Measurements from ENCODE around the gene SNX30. TPM values are rescaled to one million over a fixed set of nuclear protein-coding genes. Genes with fewer than 3 reads are reported as not detected.

SNX30 gene
- total RNA-seq, 1 experiment from 2014 or later: 6.9 TPM

DNA sequence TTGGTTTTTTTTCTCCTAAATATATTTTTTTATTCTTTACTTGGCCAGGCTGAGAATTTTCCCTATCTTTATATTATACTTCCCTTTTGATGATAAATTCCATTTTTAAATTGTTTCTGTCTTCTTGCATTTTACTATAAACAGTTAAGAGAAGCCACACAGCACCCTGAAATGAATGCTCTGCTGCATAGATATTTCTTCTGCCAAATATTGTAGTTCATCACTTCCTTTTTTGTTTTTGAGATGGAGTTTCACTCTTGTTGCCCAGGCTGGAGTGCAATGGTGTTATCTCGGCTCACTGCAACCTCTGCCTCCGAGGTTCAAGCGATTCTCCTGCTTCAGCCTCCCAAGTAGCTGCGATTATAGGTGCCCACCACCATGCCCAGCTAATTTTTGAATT lies 24.1 kb upstream of the SNX30 start:
- in situ Hi-C loops (cut with HindIII; ENCODE audit: low pct_unique_long_range_greater_than_20kb, low sequenced_read_pairs) (no loop called here), intact Hi-C loops (cut with micrococcal nuclease; ENCODE audit: unreplicated experiment) (no loop called here)
- no peak for ATAC-seq
- ChIA-PET POLR2A (no interaction called here), CTCF (no interaction called here)
- Histone ChIP-seq H3K27me3 (ENCODE audit: control insufficient read depth, insufficient read depth, low read length) (no peaks in the 10 kb centered on the region), H3K36me3 (ENCODE audit: control insufficient read depth, insufficient read depth, low read length) (no peaks in the 10 kb centered on the region), H3K9me3 (ENCODE audit: control insufficient read depth, insufficient read depth, low read depth, low read length) (no peaks in the 10 kb centered on the region), H3K27ac (ENCODE audit: low read length) (no peak overlapping the region), H3K4me3 (ENCODE audit: low read depth in 2 of 2, low read length in 2 of 2) (no peak overlapping the region), H3K4me1 (ENCODE audit: control insufficient read depth, insufficient read depth, low read length) (no peaks in the 10 kb centered on the region)
- no peak for DNase-seq (ENCODE audit: low read depth, low spot score)
- no TSS peak for BruUV-seq (replicated peaks)
- TF ChIP-seq, protein P1, sequence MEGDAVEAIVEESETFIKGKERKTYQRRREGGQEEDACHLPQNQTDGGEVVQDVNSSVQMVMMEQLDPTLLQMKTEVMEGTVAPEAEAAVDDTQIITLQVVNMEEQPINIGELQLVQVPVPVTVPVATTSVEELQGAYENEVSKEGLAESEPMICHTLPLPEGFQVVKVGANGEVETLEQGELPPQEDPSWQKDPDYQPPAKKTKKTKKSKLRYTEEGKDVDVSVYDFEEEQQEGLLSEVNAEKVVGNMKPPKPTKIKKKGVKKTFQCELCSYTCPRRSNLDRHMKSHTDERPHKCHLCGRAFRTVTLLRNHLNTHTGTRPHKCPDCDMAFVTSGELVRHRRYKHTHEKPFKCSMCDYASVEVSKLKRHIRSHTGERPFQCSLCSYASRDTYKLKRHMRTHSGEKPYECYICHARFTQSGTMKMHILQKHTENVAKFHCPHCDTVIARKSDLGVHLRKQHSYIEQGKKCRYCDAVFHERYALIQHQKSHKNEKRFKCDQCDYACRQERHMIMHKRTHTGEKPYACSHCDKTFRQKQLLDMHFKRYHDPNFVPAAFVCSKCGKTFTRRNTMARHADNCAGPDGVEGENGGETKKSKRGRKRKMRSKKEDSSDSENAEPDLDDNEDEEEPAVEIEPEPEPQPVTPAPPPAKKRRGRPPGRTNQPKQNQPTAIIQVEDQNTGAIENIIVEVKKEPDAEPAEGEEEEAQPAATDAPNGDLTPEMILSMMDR (IDR thresholded peaks at IDR 0.05): no peak
- TF ChIP-seq, protein P2, sequence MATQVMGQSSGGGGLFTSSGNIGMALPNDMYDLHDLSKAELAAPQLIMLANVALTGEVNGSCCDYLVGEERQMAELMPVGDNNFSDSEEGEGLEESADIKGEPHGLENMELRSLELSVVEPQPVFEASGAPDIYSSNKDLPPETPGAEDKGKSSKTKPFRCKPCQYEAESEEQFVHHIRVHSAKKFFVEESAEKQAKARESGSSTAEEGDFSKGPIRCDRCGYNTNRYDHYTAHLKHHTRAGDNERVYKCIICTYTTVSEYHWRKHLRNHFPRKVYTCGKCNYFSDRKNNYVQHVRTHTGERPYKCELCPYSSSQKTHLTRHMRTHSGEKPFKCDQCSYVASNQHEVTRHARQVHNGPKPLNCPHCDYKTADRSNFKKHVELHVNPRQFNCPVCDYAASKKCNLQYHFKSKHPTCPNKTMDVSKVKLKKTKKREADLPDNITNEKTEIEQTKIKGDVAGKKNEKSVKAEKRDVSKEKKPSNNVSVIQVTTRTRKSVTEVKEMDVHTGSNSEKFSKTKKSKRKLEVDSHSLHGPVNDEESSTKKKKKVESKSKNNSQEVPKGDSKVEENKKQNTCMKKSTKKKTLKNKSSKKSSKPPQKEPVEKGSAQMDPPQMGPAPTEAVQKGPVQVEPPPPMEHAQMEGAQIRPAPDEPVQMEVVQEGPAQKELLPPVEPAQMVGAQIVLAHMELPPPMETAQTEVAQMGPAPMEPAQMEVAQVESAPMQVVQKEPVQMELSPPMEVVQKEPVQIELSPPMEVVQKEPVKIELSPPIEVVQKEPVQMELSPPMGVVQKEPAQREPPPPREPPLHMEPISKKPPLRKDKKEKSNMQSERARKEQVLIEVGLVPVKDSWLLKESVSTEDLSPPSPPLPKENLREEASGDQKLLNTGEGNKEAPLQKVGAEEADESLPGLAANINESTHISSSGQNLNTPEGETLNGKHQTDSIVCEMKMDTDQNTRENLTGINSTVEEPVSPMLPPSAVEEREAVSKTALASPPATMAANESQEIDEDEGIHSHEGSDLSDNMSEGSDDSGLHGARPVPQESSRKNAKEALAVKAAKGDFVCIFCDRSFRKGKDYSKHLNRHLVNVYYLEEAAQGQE (IDR thresholded peaks at IDR 0.05; ENCODE audit: insufficient read depth in 1 of 2, low read depth in 2 of 2, low read length in 1 of 2): no peak
- TF ChIP-seq POLR2AphosphoS5 (IDR thresholded peaks at IDR 0.05; ENCODE audit: low read depth, low read length) (no peak), SIN3A (IDR thresholded peaks at IDR 0.05; ENCODE audit: borderline replicate concordance, insufficient read depth, low read depth, low read length) (no peak), TCF7L2 (IDR thresholded peaks at IDR 0.05; ENCODE audit: low read depth, low read length) (no peak)

DNA sequence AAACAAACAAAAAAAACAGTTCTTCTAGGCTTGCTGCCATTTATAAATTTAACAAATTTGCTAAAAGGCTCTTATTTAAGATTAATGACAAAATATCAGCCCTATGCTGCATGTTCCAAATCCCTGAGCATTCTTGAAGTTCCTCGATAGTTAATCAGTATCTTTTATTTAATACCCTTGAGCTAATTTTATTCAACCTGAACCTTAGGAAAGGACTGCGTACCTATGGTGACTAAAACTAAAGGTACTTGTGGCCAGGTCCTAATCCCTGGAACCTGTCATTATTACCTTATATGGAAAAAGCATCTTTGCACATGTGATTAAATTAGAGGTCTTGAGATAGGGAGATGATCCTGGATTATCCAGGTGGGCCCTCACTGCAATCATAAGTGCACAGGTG lies 22.2 kb upstream of the SNX30 start:
- Histone ChIP-seq H3K27me3 (ENCODE audit: control insufficient read depth, insufficient read depth, low read length) (no peaks in the 10 kb centered on the region), H3K4me1 (ENCODE audit: control insufficient read depth, insufficient read depth, low read length) (no peaks in the 10 kb centered on the region), H3K4me3 (ENCODE audit: low read depth in 2 of 2, low read length in 2 of 2) (no peak overlapping the region), H3K9me3 (ENCODE audit: control insufficient read depth, insufficient read depth, low read depth, low read length) (no peaks in the 10 kb centered on the region), H3K36me3 (ENCODE audit: control insufficient read depth, insufficient read depth, low read length) (no peaks in the 10 kb centered on the region), H3K27ac (ENCODE audit: low read length) (no peak overlapping the region)
- POLR2A ChIA-PET: no interaction called here
- CTCF ChIA-PET: no interaction called here
- in situ Hi-C loops (cut with HindIII; ENCODE audit: low pct_unique_long_range_greater_than_20kb, low sequenced_read_pairs): no loop called here
- no TSS peak for BruUV-seq (replicated peaks)
- no peak for TF ChIP-seq SIN3A (IDR thresholded peaks at IDR 0.05; ENCODE audit: borderline replicate concordance, insufficient read depth, low read depth, low read length)
- TF ChIP-seq, protein P2 (IDR thresholded peaks at IDR 0.05; ENCODE audit: insufficient read depth in 1 of 2, low read depth in 2 of 2, low read length in 1 of 2): no peak
- no peak for TF ChIP-seq TCF7L2 (IDR thresholded peaks at IDR 0.05; ENCODE audit: low read depth, low read length)
- TF ChIP-seq, protein P1 (IDR thresholded peaks at IDR 0.05): no peak
- no peak for TF ChIP-seq POLR2AphosphoS5 (IDR thresholded peaks at IDR 0.05; ENCODE audit: low read depth, low read length)
- no peak for DNase-seq (ENCODE audit: low read depth, low spot score)
- no peak for ATAC-seq
- intact Hi-C loops (cut with micrococcal nuclease; ENCODE audit: unreplicated experiment): no loop called here

Data from Panc1 (cell line).